HUES64 (cell line): ENCODE results near the gene VPS26B. TPM values are rescaled to one million over a fixed set of nuclear protein-coding genes. Genes with fewer than 3 reads are reported as not detected.
A peak's percentile ranks its signal among the peaks of the same experiment; 100 is the strongest.
"Not testable (repeated sequence)": the region's sequence is repeated elsewhere in the genome, so short reads cannot be mapped to it uniquely, and the experiment has no call there.

Experiments used
- H3K27ac ChIP-seq: 2 replicates; pipeline ENCODE4 v1.7.0; 2013; ENCODE audit warnings: low read depth, low read length, inconsistent platforms
- H3K27me3 ChIP-seq: 2 replicates; pipeline ENCODE4 v1.6.1; 2013; ENCODE audit warnings: mild to moderate bottlenecking, low read length; ENCODE audit not compliant: insufficient read depth
- H3K36me3 ChIP-seq: 2 replicates; pipeline ENCODE4 v1.6.1; 2013; ENCODE audit warnings: mild to moderate bottlenecking, low read length; ENCODE audit not compliant: insufficient read depth
- H3K4me1 ChIP-seq: 2 replicates; pipeline ENCODE4 v1.6.1; 2013; ENCODE audit warnings: mild to moderate bottlenecking, low read length, moderate library complexity; ENCODE audit not compliant: insufficient read depth
- H3K4me3 ChIP-seq: 2 replicates; pipeline ENCODE4 v1.5.1; 2013; ENCODE audit warnings: mild to moderate bottlenecking, low read length, moderate library complexity
- H3K9ac ChIP-seq: 2 replicates; pipeline ENCODE4 v1.6.1; 2013; ENCODE audit warnings: mild to moderate bottlenecking, low read depth, low read length
- H3K9me3 ChIP-seq: 2 replicates; pipeline ENCODE4 v1.6.1; 2013; ENCODE audit warnings: low read depth, low read length; ENCODE audit not compliant: insufficient read depth
- WGBS: fragments of 150-250, 120-280 bp; methylation state at CpG from one replicate; pipeline ENCODE4 v1.1.7; 2013; ENCODE audit warnings: missing lambda C conversion rate; 5-methylcytosine and 5-hydroxymethylcytosine counted together
- polyA plus RNA-seq, 2 experiments: library from polyadenylated mRNA; stranded (reverse); fragments of 50-300 nt; gene quantifications; one replicate each; pipeline ENCODE4 v1.2.3, GENCODE V29; 2013

Gene VPS26B
- 20.1 TPM for polyA plus RNA-seq (2013, experiment 1 of 2)
- 19.5 TPM for polyA plus RNA-seq (2013, experiment 2 of 2)

DNA sequence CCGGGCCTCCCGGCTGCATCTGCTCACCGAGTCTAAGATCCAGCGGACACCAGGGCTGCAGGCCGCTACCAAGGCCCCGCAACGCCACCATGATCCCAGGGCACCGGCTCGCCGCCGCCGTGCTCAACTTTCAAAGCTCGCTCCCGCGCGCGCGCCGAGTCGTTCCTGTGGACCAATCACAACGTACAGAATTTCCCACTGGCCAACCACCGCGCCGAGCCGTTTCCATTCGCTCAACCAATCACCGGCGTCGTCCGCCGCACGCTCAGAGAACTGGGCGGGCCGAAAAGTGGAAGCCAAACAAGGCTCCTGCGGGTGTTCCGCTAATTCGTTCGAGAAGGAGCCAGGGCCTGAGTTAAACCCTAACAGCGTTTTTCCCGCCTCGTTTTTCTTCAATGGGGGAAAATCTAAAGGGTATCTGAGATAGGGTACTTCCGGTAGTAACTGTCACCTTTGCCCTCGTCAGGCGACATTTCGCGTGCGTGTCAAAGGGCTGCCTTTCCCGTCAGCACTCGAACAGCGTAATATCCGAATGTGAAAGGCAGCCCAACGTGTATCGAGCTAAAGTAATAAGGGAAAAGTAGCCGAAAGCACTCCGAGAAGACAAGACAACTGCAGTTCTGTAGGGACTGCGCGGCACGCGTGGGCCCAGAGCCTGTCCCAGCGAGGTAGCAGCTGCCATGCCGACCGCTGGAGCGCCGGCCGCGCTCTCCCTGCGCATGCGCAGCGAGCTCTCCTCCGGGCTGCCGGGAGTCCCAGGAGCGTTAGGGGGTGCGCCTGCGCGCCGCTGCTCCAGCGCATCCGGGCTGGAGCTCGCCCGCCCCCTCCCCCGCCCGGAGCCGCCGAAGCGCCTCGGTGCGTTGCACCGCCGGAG, at the start of gene VPS26B, which contains the start of gene NCAPD3:
TSS of gene VPS26B (plus strand) at position 836 of the 874 bp plus-strand sequence. CDS start 452 bp downstream, outside the sequence.
TSS of gene NCAPD3 (minus strand) at position 132 of the 874 bp plus-strand sequence. CDS start at position 91, 41 bp downstream.
- no peak within 1 kb of the TSS for H3K27ac ChIP-seq
- peaks cover 10% of the 10 kb centered on the region for H3K27me3 ChIP-seq
- peak within 1 kb of the TSS; percentile 84 for H3K4me3 ChIP-seq
- H3K9me3 ChIP-seq: no peaks in the 10 kb centered on the region
- under 1% methylated on average over 89 of the region's 89 CpGs for WGBS
- peaks cover 8% of the 10 kb centered on the region; the same call in 1 of the 2 replicates for H3K4me1 ChIP-seq
- peak within 1 kb of the TSS; percentile 69 for H3K9ac ChIP-seq
- H3K36me3 ChIP-seq: peaks cover 17% of the 10 kb centered on the region

- H3K27ac ChIP-seq: no peak overlapping the region
- H3K4me1 ChIP-seq: no peaks in the 10 kb centered on the region
- WGBS: 99% methylated on average over 13 of the region's 13 CpGs
- no peak overlapping the region for H3K9ac ChIP-seq
- no peak overlapping the region for H3K4me3 ChIP-seq
- no peaks in the 10 kb centered on the region for H3K27me3 ChIP-seq
- H3K36me3 ChIP-seq: peaks cover 98% of the 10 kb centered on the region
- peaks cover 15% of the 10 kb centered on the region for H3K9me3 ChIP-seq
These were observed 48.2 kb upstream of the VPS26B start for GRCh38 chr11:134176284-134176683.

DNA sequence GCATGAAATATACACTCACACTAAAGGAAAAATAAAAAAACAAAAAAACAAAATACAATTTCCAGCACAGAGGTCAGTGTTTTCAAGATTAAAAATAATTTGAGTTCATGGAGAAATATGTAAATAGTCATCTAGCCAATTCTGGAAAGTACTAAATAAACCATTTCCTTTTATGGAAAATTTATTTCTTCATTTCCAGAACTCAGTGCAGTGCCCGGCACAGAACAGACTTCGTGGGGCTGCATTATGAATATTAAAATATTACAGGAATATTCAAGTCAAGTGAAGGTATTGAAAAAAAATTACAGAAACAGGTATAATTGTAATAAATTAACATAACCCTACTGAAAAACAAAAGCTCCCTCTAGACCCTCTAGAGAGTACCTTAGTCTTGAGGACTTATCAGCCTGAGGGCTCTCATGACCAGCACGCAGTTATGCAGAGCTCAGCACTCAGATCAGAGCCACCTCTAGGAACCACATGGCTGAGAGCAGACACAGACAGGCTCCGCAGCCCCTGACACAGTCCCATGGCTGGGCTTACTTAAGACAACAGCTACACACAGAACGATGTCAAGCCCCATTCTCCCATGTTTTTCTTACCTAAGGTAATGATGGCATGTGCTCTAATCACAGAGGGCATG, 46.3 kb upstream of the VPS26B start:
- H3K9me3 ChIP-seq: no peaks in the 10 kb centered on the region; the same call in 1 of the 2 replicates
- H3K27ac ChIP-seq: no peak overlapping the region
- peaks cover 98% of the 10 kb centered on the region for H3K36me3 ChIP-seq
- H3K4me3 ChIP-seq: no peak overlapping the region
- H3K27me3 ChIP-seq: no peaks in the 10 kb centered on the region
- no peak overlapping the region for H3K9ac ChIP-seq
- WGBS: 97% methylated on average over 3 of the region's 5 CpGs
- H3K4me1 ChIP-seq: no peaks in the 10 kb centered on the region

DNA sequence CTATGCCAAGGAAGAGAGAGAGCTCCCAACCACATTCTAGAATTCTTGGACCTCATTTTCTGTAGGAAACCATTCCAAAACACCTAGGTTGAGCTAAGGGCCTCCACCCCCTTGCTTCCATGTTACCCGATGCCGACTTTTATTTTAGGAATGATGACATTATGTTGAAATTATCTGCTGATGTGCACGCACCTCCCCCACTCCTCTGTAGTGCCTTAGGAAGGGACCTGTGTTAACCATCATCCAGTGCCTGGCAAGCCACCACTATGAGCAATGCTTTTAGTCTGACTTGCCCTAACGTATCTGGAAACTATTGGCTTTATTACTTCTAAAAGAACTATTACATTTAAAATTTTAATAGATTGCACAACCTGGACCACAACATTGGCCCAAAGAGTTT, 42.8 kb upstream of the VPS26B start:
- H3K36me3 ChIP-seq: peaks cover 96% of the 10 kb centered on the region
- WGBS: 98% methylated on average over 4 of the region's 4 CpGs

GRCh38 chr11:134188092-134188491, 36.4 kb upstream of the VPS26B start:
- 98% methylated on average over 8 of the region's 8 CpGs for WGBS
- H3K36me3 ChIP-seq: peaks cover 96% of the 10 kb centered on the region

More for the DNA sequence above, 42.8 kb upstream of the VPS26B start:
- no peak overlapping the region for H3K9ac ChIP-seq
- H3K4me1 ChIP-seq: no peaks in the 10 kb centered on the region
- H3K4me3 ChIP-seq: no peak overlapping the region
- H3K27ac ChIP-seq: no peak overlapping the region
- no peaks in the 10 kb centered on the region for H3K27me3 ChIP-seq
- no peaks in the 10 kb centered on the region for H3K9me3 ChIP-seq

GRCh38 chr11:134196756-134197155, 27.7 kb upstream of the VPS26B start:
- Histone ChIP-seq H3K4me1 (no peaks in the 10 kb centered on the region), H3K27me3 (no peaks in the 10 kb centered on the region), H3K36me3 (peaks cover 93% of the 10 kb centered on the region), H3K4me3 (no peak overlapping the region), H3K9ac (no peak overlapping the region), H3K9me3 (no peaks in the 10 kb centered on the region), H3K27ac (no peak overlapping the region)
- WGBS: 96% methylated on average over 4 of the region's 4 CpGs

More at GRCh38 chr11:134188092-134188491, 36.4 kb upstream of the VPS26B start:
- peaks cover 13% of the 10 kb centered on the region; the same call in 1 of the 2 replicates for H3K9me3 ChIP-seq
- not testable (repeated sequence) for H3K27me3 ChIP-seq, H3K4me3 ChIP-seq, H3K4me1 ChIP-seq, H3K27ac ChIP-seq, H3K9ac ChIP-seq

DNA sequence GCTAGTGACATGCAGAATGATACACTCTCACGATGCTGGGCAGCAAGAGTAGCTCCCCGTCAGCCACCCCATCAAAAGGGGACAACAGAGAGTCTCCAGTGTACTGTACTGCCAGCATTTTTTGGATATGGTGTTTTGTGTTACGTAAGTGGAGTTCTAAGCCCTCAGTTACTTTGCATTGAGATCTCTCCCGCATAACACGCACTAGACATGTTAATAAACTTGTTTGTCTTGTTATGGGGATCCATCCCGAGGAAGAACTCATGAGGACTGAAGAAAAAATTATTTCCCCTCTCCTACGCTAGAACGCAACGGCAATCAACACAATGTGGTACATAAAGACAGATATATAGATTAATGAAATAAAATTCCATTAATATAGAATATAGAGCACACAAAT, 24.9 kb upstream of the VPS26B start:
- Histone ChIP-seq H3K4me1 (no peaks in the 10 kb centered on the region), H3K36me3 (peaks cover 93% of the 10 kb centered on the region), H3K27me3 (no peaks in the 10 kb centered on the region), H3K27ac (no peak overlapping the region), H3K9ac (no peak overlapping the region), H3K9me3 (no peaks in the 10 kb centered on the region), H3K4me3 (no peak overlapping the region)
- WGBS: 97% methylated on average over 5 of the region's 9 CpGs

- H3K27ac ChIP-seq: no peak overlapping the region
- H3K4me3 ChIP-seq: no peak overlapping the region
- WGBS: 93% methylated on average over 6 of the region's 6 CpGs
- peaks cover 93% of the 10 kb centered on the region for H3K36me3 ChIP-seq
- no peaks in the 10 kb centered on the region for H3K9me3 ChIP-seq
- H3K27me3 ChIP-seq: no peaks in the 10 kb centered on the region
- no peaks in the 10 kb centered on the region for H3K4me1 ChIP-seq
- no peak overlapping the region for H3K9ac ChIP-seq
These were observed 23.8 kb upstream of the VPS26B start for GRCh38 chr11:134200688-134201087.

- H3K27ac ChIP-seq: no peak overlapping the region
- no peaks in the 10 kb centered on the region for H3K9me3 ChIP-seq
- peaks cover 93% of the 10 kb centered on the region for H3K36me3 ChIP-seq
- 97% methylated on average over 4 of the region's 4 CpGs for WGBS
- no peaks in the 10 kb centered on the region for H3K4me1 ChIP-seq
- H3K27me3 ChIP-seq: no peaks in the 10 kb centered on the region
- H3K9ac ChIP-seq: no peak overlapping the region
- H3K4me3 ChIP-seq: no peak overlapping the region
These were observed 21.8 kb upstream of the VPS26B start for GRCh38 chr11:134202661-134203060.

GRCh38 chr11:134205729-134206128, 18.7 kb upstream of the VPS26B start:
- H3K9ac ChIP-seq: no peak overlapping the region
- no peaks in the 10 kb centered on the region for H3K4me1 ChIP-seq
- WGBS: 94% methylated on average over 9 of the region's 9 CpGs
- no peaks in the 10 kb centered on the region for H3K27me3 ChIP-seq
- no peak overlapping the region for H3K4me3 ChIP-seq
- no peaks in the 10 kb centered on the region for H3K9me3 ChIP-seq
- H3K27ac ChIP-seq: no peak overlapping the region
- H3K36me3 ChIP-seq: peaks cover 94% of the 10 kb centered on the region

GRCh38 chr11:134206185-134206584, 18.3 kb upstream of the VPS26B start:
- Histone ChIP-seq H3K27ac (no peak overlapping the region), H3K4me3 (no peak overlapping the region), H3K36me3 (peaks cover 94% of the 10 kb centered on the region), H3K4me1 (no peaks in the 10 kb centered on the region), H3K9me3 (no peaks in the 10 kb centered on the region), H3K27me3 (no peaks in the 10 kb centered on the region), H3K9ac (no peak overlapping the region)
- WGBS: 95% methylated on average over 5 of the region's 5 CpGs
